Measurements from ENCODE around the gene COPS4. TPM values are rescaled to one million over a fixed set of nuclear protein-coding genes. Genes with fewer than 3 reads are reported as not detected.

The COPS4 gene
- total and polyA plus RNA-seq, 11 donors: 13.0 to 67.2 (median 54.5) TPM

GRCh38 chr4:83107631-83108030 lies 72.6 kb downstream of the COPS4 start:
- DNase-seq (no peak), ATAC-seq (no peak)
- no peak overlapping the region for H3K4me3 ChIP-seq
- no peak for TF ChIP-seq POLR2A (IDR thresholded peaks at IDR 0.05)
- no peak for TF ChIP-seq CTCF (IDR thresholded peaks at IDR 0.05)
- no peak overlapping the region for H3K27ac ChIP-seq
- intact Hi-C loops (cut with DNase I): no loop called here
- peaks cover 0 to 8% (median 0%) of the 10 kb centered on the region in 9 donors for H3K27me3 ChIP-seq
- peaks cover 0 to 11% (median 0%) of the 10 kb centered on the region in 9 donors for H3K36me3 ChIP-seq
- WGBS, 4 donors: 81 to 91% (median 86%) methylated on average over 3 to 9 of the region's 9 CpGs
- peaks cover 0 to 23% (median 5%) of the 10 kb centered on the region in 12 donors for H3K4me1 ChIP-seq
- no peaks in the 10 kb centered on the region for H3K9me3 ChIP-seq

- WGBS, 4 donors: 89 to 93% (median 91%) methylated on average over 26 of the region's 26 CpGs
- no peak for DNase-seq
- Histone ChIP-seq H3K36me3 (peaks cover 0 to 11% (median 0%) of the 10 kb centered on the region in 9 donors), H3K27me3 (peaks cover 0 to 8% (median 0%) of the 10 kb centered on the region in 9 donors), H3K9me3 (no peaks in the 10 kb centered on the region), H3K4me3 (peak overlapping the region in 1 of 12 donors; percentile 75), H3K4me1 (peaks cover 0 to 24% (median 5%) of the 10 kb centered on the region in 12 donors), H3K27ac (peak overlapping the region in 1 of 12 donors; percentile 91)
- TF ChIP-seq POLR2A (IDR thresholded peaks at IDR 0.05): no peak
- no peak for TF ChIP-seq CTCF (IDR thresholded peaks at IDR 0.05)
- intact Hi-C loops (cut with DNase I): no loop called here
- ATAC-seq: no peak
Observed at GRCh38 chr4:83108101-83108861, 73.3 kb downstream of the COPS4 start.

GRCh38 chr4:83109480-83110222 lies 74.7 kb downstream of the COPS4 start:
- H3K36me3 ChIP-seq: peaks cover 0 to 2% (median 0%) of the 10 kb centered on the region in 9 donors
- no peak for TF ChIP-seq POLR2A (IDR thresholded peaks at IDR 0.05)
- TF ChIP-seq CTCF (IDR thresholded peaks at IDR 0.05): no peak
- H3K4me1 ChIP-seq: peaks cover 0 to 24% (median 5%) of the 10 kb centered on the region in 12 donors
- peaks cover 0 to 8% (median 0%) of the 10 kb centered on the region in 9 donors for H3K27me3 ChIP-seq
- H3K9me3 ChIP-seq: no peaks in the 10 kb centered on the region
- WGBS, 4 donors: 1 to 2% (median 2%) methylated on average over 28 to 64 of the region's 64 CpGs
- peak overlapping the region in 2 of 12 donors; percentile 34 to 91 for H3K27ac ChIP-seq
- peak in 3 of 5 donors; percentile 32 to 77 (median 40) for DNase-seq
- peak; percentile 65 to 86 (median 78) for ATAC-seq
- peak overlapping the region; percentile 26 to 75 (median 55) for H3K4me3 ChIP-seq
- intact Hi-C loops (cut with DNase I): no loop called here

Measured in heart left ventricle (tissue), 16 donors.